Loucy (cell line): ENCODE data around the gene TRIM52.
A peak's percentile ranks its signal among the peaks of the same experiment; 100 is the strongest.

Experiments used
- H2AFZ ChIP-seq: fragments of 200-600 bp; sonication (generic); 2 replicates; pipeline ENCODE4 v1.6.0; 2016; ENCODE audit warnings: antibody characterized with exemption, mild to moderate bottlenecking, low read length, moderate library complexity
- H3F3A ChIP-seq: fragments of 200-600 bp; 2 replicates; pipeline ENCODE4 v1.6.0; 2016; ENCODE audit warnings: antibody characterized with exemption, low read depth, mild to moderate bottlenecking
- H3K27me3 ChIP-seq: fragments of 200-600 bp; sonication (generic); 2 replicates; pipeline ENCODE4 v1.6.1; 2014; ENCODE audit warnings: low read length, mild to moderate bottlenecking; ENCODE audit not compliant: insufficient read depth, poor library complexity, severe bottlenecking
- H3K36me3 ChIP-seq: fragments of 200-600 bp; sonication (generic); 2 replicates; pipeline ENCODE4 v1.6.1; 2016; ENCODE audit warnings: low read length; ENCODE audit not compliant: insufficient read depth
- H3K4me1 ChIP-seq: fragments of 200-600 bp; sonication (generic); 2 replicates; pipeline ENCODE4 v1.5.1; 2014; ENCODE audit warnings: low read length, mild to moderate bottlenecking; ENCODE audit not compliant: insufficient read depth, poor library complexity, severe bottlenecking
- H3K4me2 ChIP-seq: fragments of 200-600 bp; sonication (generic); 2 replicates; pipeline ENCODE4 v1.6.0; 2014; ENCODE audit warnings: antibody characterized with exemption, low read length, low read depth, mild to moderate bottlenecking; ENCODE audit not compliant: poor library complexity, severe bottlenecking
- H3K4me3 ChIP-seq: fragments of 200-600 bp; sonication (generic); 2 replicates; pipeline ENCODE4 v1.5.1; 2014; ENCODE audit warnings: low read length, mild to moderate bottlenecking, mixed read lengths; ENCODE audit not compliant: poor library complexity, severe bottlenecking
- H3K79me2 ChIP-seq: fragments of 200-600 bp; sonication (generic); 2 replicates; pipeline ENCODE4 v1.6.1; 2014; ENCODE audit warnings: low read length; ENCODE audit not compliant: insufficient read depth
- H3K9ac ChIP-seq: fragments of 200-600 bp; sonication (generic); 2 replicates; pipeline ENCODE4 v1.6.0; 2014; ENCODE audit warnings: mild to moderate bottlenecking, low read depth, low read length, moderate library complexity; ENCODE audit not compliant: poor library complexity, severe bottlenecking
- H3K9me2 ChIP-seq: fragments of 200-600 bp; sonication (generic); replicated peaks from 2 replicates; pipeline ENCODE4 v1.6.1; 2016; ENCODE audit warnings: low read depth, low read length, mixed read lengths
- H3K9me3 ChIP-seq: fragments of 200-600 bp; sonication (generic); 2 replicates; pipeline ENCODE4 v1.6.1; 2014; ENCODE audit warnings: mild to moderate bottlenecking, antibody characterized with exemption, low read length, low read depth; ENCODE audit not compliant: insufficient read depth
- H4K20me1 ChIP-seq: fragments of 200-600 bp; sonication (generic); 2 replicates; pipeline ENCODE4 v1.6.0; 2014; ENCODE audit warnings: antibody characterized with exemption, low read length, mild to moderate bottlenecking; ENCODE audit not compliant: insufficient read depth, poor library complexity, severe bottlenecking
- CTCF ChIP-seq: fragments of 200-600 bp; sonication (generic); conservative IDR thresholded peaks from 2 replicates; pipeline ENCODE4 v1.5.1; 2014; ENCODE audit warnings: mild to moderate bottlenecking, antibody characterized with exemption, low read length
- EZH2phosphoT487 ChIP-seq: fragments of 200-600 bp; IDR thresholded peaks from 2 replicates; pipeline ENCODE4 v1.6.1; 2018; ENCODE audit warnings: antibody characterized with exemption, mild to moderate bottlenecking, moderate library complexity, borderline replicate concordance

Gene TRIM52

GRCh38 chr5:181241393-181241975 is 19.5 kb downstream of the TRIM52 start:
- peak; percentile 14; the same call in 1 of the 2 replicates for TF ChIP-seq CTCF
- TF ChIP-seq EZH2phosphoT487: no peak
- H3K9ac ChIP-seq: peak overlapping the region; percentile 98
- no peak overlapping the region for H2AFZ ChIP-seq
- peaks cover 3% of the 10 kb centered on the region; the same call in 1 of the 2 replicates for H3F3A ChIP-seq
- H3K79me2 ChIP-seq: peaks cover 85% of the 10 kb centered on the region
- H3K9me2 ChIP-seq: no peaks in the 10 kb centered on the region
- peaks cover 38% of the 10 kb centered on the region; the same call in 1 of the 2 replicates for H3K36me3 ChIP-seq
- H3K4me1 ChIP-seq: peaks cover 17% of the 10 kb centered on the region
- H3K9me3 ChIP-seq: no peaks in the 10 kb centered on the region
- H4K20me1 ChIP-seq: peaks cover 63% of the 10 kb centered on the region
- peaks cover 5% of the 10 kb centered on the region for H3K27me3 ChIP-seq
- peak overlapping the region; percentile 77 for H3K4me3 ChIP-seq
- H3K4me2 ChIP-seq: peak overlapping the region; percentile 99

GRCh38 chr5:181239062-181239663 is 21.8 kb downstream of the TRIM52 start:
- H3F3A ChIP-seq: peaks cover 3% of the 10 kb centered on the region; the same call in 1 of the 2 replicates
- peaks cover 5% of the 10 kb centered on the region for H3K27me3 ChIP-seq
- peaks cover 67% of the 10 kb centered on the region for H4K20me1 ChIP-seq
- peaks cover 12% of the 10 kb centered on the region for H3K4me1 ChIP-seq
- H3K4me3 ChIP-seq: peak overlapping the region; percentile 17
- H3K9ac ChIP-seq: no peak overlapping the region
- TF ChIP-seq EZH2phosphoT487: no peak
- no peak for TF ChIP-seq CTCF
- no peaks in the 10 kb centered on the region for H3K9me3 ChIP-seq
- peak overlapping the region; percentile 48 for H3K4me2 ChIP-seq
- H3K36me3 ChIP-seq: peaks cover 46% of the 10 kb centered on the region; the same call in 1 of the 2 replicates
- peaks cover 70% of the 10 kb centered on the region for H3K79me2 ChIP-seq
- no peaks in the 10 kb centered on the region for H3K9me2 ChIP-seq
- no peak overlapping the region for H2AFZ ChIP-seq

GRCh38 chr5:181237729-181238385 is 23.1 kb downstream of the TRIM52 start:
- Histone ChIP-seq H3K4me2 (peak overlapping the region; percentile 48), H3K9me2 (no peaks in the 10 kb centered on the region), H3K9ac (no peak overlapping the region), H3K79me2 (peaks cover 61% of the 10 kb centered on the region), H3F3A (peaks cover 3% of the 10 kb centered on the region; the same call in 1 of the 2 replicates), H2AFZ (no peak overlapping the region), H4K20me1 (peaks cover 62% of the 10 kb centered on the region), H3K27me3 (no peaks in the 10 kb centered on the region), H3K4me1 (peaks cover 12% of the 10 kb centered on the region), H3K36me3 (peaks cover 46% of the 10 kb centered on the region; the same call in 1 of the 2 replicates), H3K9me3 (no peaks in the 10 kb centered on the region), H3K4me3 (peak overlapping the region; percentile 9)
- TF ChIP-seq EZH2phosphoT487 (no peak), CTCF (no peak)
